B cell (primary cell): Measurements from ENCODE around the gene RBBP8. TPM values are rescaled to one million over a fixed set of nuclear protein-coding genes. Genes with fewer than 3 reads are reported as not detected.

Experiments used
- ATAC-seq: fragments of 200-7000 bp; cut with Tn5 transposase; one replicate; pipeline ENCODE4 v1.10.0; 2021; ENCODE audit warnings: low read depth, mild to moderate bottlenecking, moderate number of reproducible peaks, moderate library complexity
- CTCF ChIA-PET: fragments of 350-600 bp; sonication (Branson Sonifier 250); formaldehyde crosslinking; loops from one replicate; lab custom pipeline; 2021; ENCODE audit warnings: antibody characterized with exemption, inconsistent platforms; lab: Charles Lee
- POLR2A ChIA-PET: fragments of 350-600 bp; sonication (Branson Sonifier 250); formaldehyde crosslinking; loops from one replicate; lab custom pipeline; 2021; ENCODE audit warnings: antibody characterized with exemption; lab: Charles Lee
- DNase-seq: peaks from one replicate; pipeline ENCODE4 v3.0.0; 2013
- H2AFZ ChIP-seq: 2 replicates; pipeline ENCODE4 v1.6.1; 2012; ENCODE audit warnings: mild to moderate bottlenecking, low read depth, low read length; ENCODE audit not compliant: insufficient read depth, poor library complexity, severe bottlenecking
- H3K27ac ChIP-seq, 2 donors: 1 replicate in 1 of 2; 2 replicates in 1 of 2; pipeline ENCODE4 v1.5.1; 2012 to 2013; ENCODE audit warnings: low read length in 2 of 2, mild to moderate bottlenecking in 2 of 2, moderate library complexity in 1 of 2
- H3K27me3 ChIP-seq, 4 experiments: fragments of 200-600 bp in 1 of 4; sonication (generic) in 1 of 4; replicated peaks in 1 of 4; 1 replicate in 2 of 4; 2 replicates in 2 of 4; pipeline versions ENCODE4 v1.6.1 to v1.7.0; 2013 to 2016; ENCODE audit warnings: low read length in 3 of 4, mild to moderate bottlenecking in 2 of 4, mixed read lengths in 1 of 4, moderate library complexity in 1 of 4; ENCODE audit not compliant: insufficient read depth in 4 of 4, control insufficient read depth in 3 of 4; ENCODE audit errors: control extremely low read depth in 1 of 4
- H3K36me3 ChIP-seq, 2 experiments: replicated peaks in 1 of 2; 1 replicate in 1 of 2; 2 replicates in 1 of 2; pipeline versions ENCODE4 v1.6.1 to v1.7.1; 2013; ENCODE audit warnings: low read length in 1 of 2; ENCODE audit not compliant: insufficient read depth in 2 of 2, control insufficient read depth in 1 of 2; ENCODE audit errors: control extremely low read depth in 1 of 2, extremely low read depth in 1 of 2
- H3K4me1 ChIP-seq, 2 donors: fragments of 200-600 bp in 1 of 2; sonication (generic) in 1 of 2; 1 replicate in 1 of 2; 2 replicates in 1 of 2; pipeline versions ENCODE4 v1.5.1 to v1.6.1; 2013 to 2017; ENCODE audit warnings: low read length in 2 of 2; ENCODE audit not compliant: control insufficient read depth in 2 of 2, insufficient read depth in 2 of 2
- H3K4me2 ChIP-seq: replicated peaks from 2 replicates; pipeline ENCODE3; 2012; ENCODE audit warnings: mild to moderate bottlenecking, low read depth, low read length; ENCODE audit not compliant: poor library complexity, severe bottlenecking
- H3K4me3 ChIP-seq, 5 experiments: fragments of 200-600 bp in 1 of 5; sonication (generic) in 1 of 5; 1 replicate in 3 of 5; 2 replicates in 2 of 5; pipeline versions ENCODE4 v1.5.1 to v1.7.0; 2011 to 2016; ENCODE audit warnings: low read length in 4 of 5, mild to moderate bottlenecking in 4 of 5, low read depth in 2 of 5, control low read depth in 1 of 5, moderate library complexity in 1 of 5; ENCODE audit not compliant: insufficient read depth in 1 of 5; ENCODE audit errors: control extremely low read depth in 1 of 5, extremely low read depth in 1 of 5
- H3K79me2 ChIP-seq: fragments of 200-600 bp; sonication (generic); one replicate; pipeline ENCODE4 v1.6.0; 2016; ENCODE audit warnings: low read length; ENCODE audit not compliant: control insufficient read depth, insufficient read depth
- H3K9ac ChIP-seq: fragments of 200-600 bp; sonication (generic); 2 replicates; pipeline ENCODE4 v1.6.1; 2017; ENCODE audit warnings: mild to moderate bottlenecking, low read length, moderate library complexity
- H3K9me3 ChIP-seq, 3 donors: one replicate each; pipeline versions ENCODE4 v1.6.1 to v1.7.1; 2013; ENCODE audit warnings: low read length in 2 of 3; ENCODE audit not compliant: control insufficient read depth in 2 of 3, insufficient read depth in 1 of 3; ENCODE audit errors: control extremely low read depth in 1 of 3
- H4K20me1 ChIP-seq: 2 replicates; pipeline ENCODE4 v1.6.0; 2012; ENCODE audit warnings: mild to moderate bottlenecking, low read length; ENCODE audit not compliant: insufficient read depth, control insufficient read depth, poor library complexity, severe bottlenecking
- H3K27ac Mint-ChIP-seq: one replicate; pipeline ENCODE4 v1.8.0; 2021; ENCODE audit warnings: mixed read lengths
- H3K27me3 Mint-ChIP-seq: one replicate; pipeline ENCODE4 v1.8.0; 2021; ENCODE audit warnings: mixed read lengths
- H3K4me1 Mint-ChIP-seq: one replicate; pipeline ENCODE4 v1.8.0; 2021; ENCODE audit warnings: mixed read lengths
- H3K4me3 Mint-ChIP-seq: one replicate; pipeline ENCODE4 v1.8.0; 2021; ENCODE audit warnings: mixed read lengths
- H3K9me3 Mint-ChIP-seq: one replicate; pipeline ENCODE4 v1.8.0; 2022; ENCODE audit warnings: mixed read lengths; ENCODE audit not compliant: insufficient read depth
- CTCF ChIP-seq: fragments of 200-600 bp; IDR thresholded peaks from one replicate; pipeline ENCODE4 v1.8.0; 2022; ENCODE audit warnings: antibody characterized with exemption, mild to moderate bottlenecking
- EZH2 ChIP-seq: IDR thresholded peaks from 2 replicates; pipeline ENCODE4 v1.6.1; 2012; ENCODE audit warnings: borderline replicate concordance, low read depth, mild to moderate bottlenecking, moderate library complexity, low read length; ENCODE audit not compliant: insufficient read depth, poor library complexity, severe bottlenecking
- WGBS: methylation state at CpG from one replicate; pipeline ENCODE4 v1.1.5; 2013; ENCODE audit warnings: missing lambda C conversion rate; ENCODE audit not compliant: insufficient coverage; 5-methylcytosine and 5-hydroxymethylcytosine counted together
- intact Hi-C: fragments of 100-400 bp; cut with micrococcal nuclease; formaldehyde crosslinking; loops from one replicate; pipeline ENCODE4 v1.10.0; 2022
- polyA plus RNA-seq: library from polyadenylated mRNA; depleted of rRNA; stranded (reverse); fragments of >200 nt; gene quantifications from 2 replicates; pipeline ENCODE4 v1.2.3, GENCODE V29; 2012
- total RNA-seq, 2 donors: library from RNA; stranded (reverse); fragments of 120-200 nt in 1 of 2; gene quantifications; 1 replicate in 1 of 2; 2 replicates in 1 of 2; pipeline versions ENCODE4 v1.2.3 to v1.2.4, GENCODE V29; 2013 to 2022

RBBP8 gene
- total and polyA plus RNA-seq, 2 donors (not counting 1 experiment from before 2014, with no cell fraction given) = 2.9 to 18.0 TPM

DNA sequence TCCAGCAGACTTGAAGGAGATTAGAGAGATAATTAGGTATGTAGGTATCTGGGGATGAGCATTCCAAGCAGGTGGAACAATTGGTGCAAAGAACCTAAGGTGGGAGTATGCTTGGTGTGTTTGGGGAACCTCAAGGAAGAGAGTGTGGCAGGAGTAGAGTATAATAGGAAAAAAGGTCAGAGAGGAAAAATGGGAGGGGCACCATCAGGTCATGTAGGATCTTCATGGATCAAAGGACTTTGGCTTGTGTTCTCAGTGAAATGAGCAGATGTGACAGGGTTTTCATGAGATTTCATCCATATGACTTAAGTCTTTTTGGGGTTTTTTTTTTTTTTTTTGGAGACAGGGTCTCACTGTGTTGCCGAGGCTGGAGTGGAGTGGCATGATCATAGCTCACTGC lies 47.3 kb downstream of the RBBP8 start:
- H3K79me2 ChIP-seq = no peaks in the 10 kb centered on the region
- H3K4me3 Mint-ChIP-seq = no peak overlapping the region
- H2AFZ ChIP-seq = no peak overlapping the region
- POLR2A ChIA-PET = no interaction called here
- H3K9me3 ChIP-seq = no peaks in the 10 kb centered on the region
- no peak overlapping the region for H3K4me2 ChIP-seq
- DNase-seq (no peak), ATAC-seq (no peak)
- H3K4me1 Mint-ChIP-seq = peaks cover 31% of the 10 kb centered on the region
- no peak for TF ChIP-seq CTCF
- TF ChIP-seq EZH2 = no peak
- no peaks in the 10 kb centered on the region for H4K20me1 ChIP-seq
- H3K36me3 ChIP-seq = no peaks in the 10 kb centered on the region
- H3K4me3 ChIP-seq = no peak overlapping the region
- H3K27me3 ChIP-seq = no peaks in the 10 kb centered on the region
- WGBS = no CpG with 5 or more reads among the region's 1 CpG
- intact Hi-C loops = loop anchor here (5.0 kb wide), 1 partner anchor 1783 kb away; no protein-coding TSS in a partner anchor
- H3K27me3 Mint-ChIP-seq = no peaks in the 10 kb centered on the region
- H3K27ac ChIP-seq = no peak overlapping the region
- peaks cover 15% of the 10 kb centered on the region in 2 donors for H3K4me1 ChIP-seq
- no peak overlapping the region for H3K9ac ChIP-seq
- no peak overlapping the region for H3K27ac Mint-ChIP-seq
- CTCF ChIA-PET = interaction anchor here (0.7 to 4.7 kb wide), 2 partner anchors 97 to 167 kb away, joined by 3 to 34 read pairs; no protein-coding TSS in a partner anchor
- no peaks in the 10 kb centered on the region for H3K9me3 Mint-ChIP-seq
